GM19328 (cell line): ENCODE measurements around the gene SPTBN2.
"Not testable (repeated sequence)": the region's sequence is repeated elsewhere in the genome, so short reads cannot be mapped to it uniquely, and the experiment has no call there.

Source experiments
- ATAC-seq: cut with Tn5 transposase; IDR thresholded peaks from one replicate; pipeline ENCODE4 v1.9.1; 2021; ENCODE audit warnings: mild to moderate bottlenecking, moderate library complexity; ENCODE audit not compliant: unreplicated experiment

The SPTBN2 gene

GRCh38 chr11:66725114-66725513 is 3.9 kb downstream of the SPTBN2 start:
- no peak for ATAC-seq

GRCh38 chr11:66724167-66724566 is 4.8 kb downstream of the SPTBN2 start:
- not testable (repeated sequence) for ATAC-seq

- ATAC-seq, result no peak
These were observed 5.3 kb downstream of the SPTBN2 start for GRCh38 chr11:66723693-66724092.

DNA sequence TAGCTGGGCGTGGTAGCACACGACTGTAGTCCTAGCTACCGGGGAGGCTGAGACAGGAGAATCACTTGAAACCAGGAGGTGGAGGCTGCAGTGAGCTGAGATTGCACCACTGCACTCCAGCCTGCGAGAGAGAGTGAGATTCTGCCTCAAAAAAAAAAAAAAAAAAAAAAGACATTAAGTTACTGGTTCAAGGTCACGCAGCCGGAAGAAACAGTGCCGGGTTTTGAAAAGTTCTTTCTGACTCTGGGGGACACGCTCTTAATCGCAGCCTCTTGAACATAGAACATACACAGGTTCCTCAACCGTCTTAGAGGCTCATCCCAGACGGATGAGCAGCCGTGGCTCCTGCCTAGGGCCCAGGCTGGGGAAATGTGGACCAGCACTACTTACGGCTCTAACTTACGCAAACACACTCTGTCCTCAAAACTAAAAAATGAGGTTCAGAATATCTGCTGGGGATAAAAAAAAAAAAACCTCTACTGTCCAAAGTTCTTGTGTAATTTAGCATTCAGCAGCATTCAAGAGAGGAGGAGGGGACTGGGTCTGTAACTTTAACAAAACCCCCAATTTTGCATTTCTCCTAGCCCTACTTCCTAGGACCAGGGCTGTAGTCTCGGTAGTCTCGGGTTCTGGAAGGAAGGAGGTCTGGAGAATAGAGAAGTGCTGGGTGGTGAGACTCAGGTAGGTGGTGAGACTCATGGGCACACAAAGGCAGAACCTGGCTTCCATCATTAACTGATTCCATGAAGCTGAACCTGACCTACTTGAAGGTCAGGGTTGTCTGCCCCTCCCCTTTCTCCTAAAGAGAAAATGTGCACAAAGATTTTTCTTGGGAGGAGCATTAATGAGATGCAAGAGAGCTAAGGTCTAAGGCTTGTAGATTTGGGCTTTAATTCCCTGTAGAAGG is 6.0 kb downstream of the SPTBN2 start:
- ATAC-seq, result no peak

- no peak for ATAC-seq
These were observed 7.1 kb downstream of the SPTBN2 start for GRCh38 chr11:66721939-66722338.

DNA sequence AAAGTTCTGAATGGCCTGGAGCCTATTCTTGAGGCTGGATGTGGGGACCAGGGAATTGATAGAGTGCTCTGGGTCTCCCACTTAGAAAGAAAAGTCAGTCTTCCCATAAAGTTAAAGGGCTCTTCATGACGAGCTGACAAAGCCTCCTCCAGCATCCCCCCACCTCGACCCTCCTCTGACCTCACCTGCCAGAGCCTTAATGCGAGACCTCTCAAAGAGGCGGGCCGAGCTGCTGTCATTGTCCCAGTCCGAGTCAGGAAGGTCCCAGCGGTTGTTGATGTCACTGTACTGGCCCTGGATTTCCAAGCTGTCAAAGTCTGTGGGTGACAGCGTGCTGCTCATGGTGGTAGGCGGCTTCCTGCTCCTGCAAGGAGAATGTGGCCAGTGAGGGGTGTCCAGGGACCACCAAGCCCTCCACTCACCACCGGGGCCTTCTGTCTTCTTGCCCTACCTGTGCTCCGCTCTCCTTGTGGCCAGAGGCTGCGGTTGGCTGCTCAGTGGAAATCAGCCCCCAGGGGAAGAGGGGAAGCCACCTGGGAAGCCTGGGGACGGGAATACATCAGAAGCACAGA is 8.0 kb downstream of the SPTBN2 start:
- ATAC-seq, result no peak

DNA sequence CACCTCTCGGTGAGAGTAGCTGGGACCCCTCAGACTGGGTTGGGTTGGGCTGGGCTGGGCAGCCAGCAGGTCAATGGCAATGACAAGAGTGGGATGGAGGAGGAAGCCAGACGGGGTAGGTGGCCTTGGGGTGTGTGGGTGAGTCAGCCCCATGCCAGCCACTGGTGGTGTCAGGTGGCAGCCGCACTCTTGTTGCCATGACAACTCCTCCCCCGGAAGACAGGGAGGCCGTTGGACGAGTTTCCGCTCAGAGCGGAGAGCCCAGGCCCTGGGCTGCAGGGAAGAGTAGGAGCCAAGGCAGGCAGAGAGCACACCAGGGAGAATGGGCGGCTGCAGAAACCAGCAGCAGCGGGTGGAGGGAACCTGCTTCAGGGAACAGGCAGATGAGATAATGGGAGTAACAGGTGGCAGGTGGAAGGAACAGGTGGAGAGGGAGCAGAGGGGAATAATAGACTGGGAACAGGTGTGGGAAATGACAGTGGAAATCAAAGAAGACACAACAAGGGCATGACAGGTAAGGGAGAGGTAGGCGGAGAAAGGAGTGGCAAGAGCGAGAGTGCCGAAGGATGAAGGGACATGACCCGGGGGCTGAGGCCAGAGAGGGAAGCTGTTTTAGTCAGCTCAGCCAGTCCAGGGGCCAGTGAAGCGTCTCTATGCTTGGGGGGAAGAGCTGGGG is 8.7 kb downstream of the SPTBN2 start:
- ATAC-seq, result no peak

DNA sequence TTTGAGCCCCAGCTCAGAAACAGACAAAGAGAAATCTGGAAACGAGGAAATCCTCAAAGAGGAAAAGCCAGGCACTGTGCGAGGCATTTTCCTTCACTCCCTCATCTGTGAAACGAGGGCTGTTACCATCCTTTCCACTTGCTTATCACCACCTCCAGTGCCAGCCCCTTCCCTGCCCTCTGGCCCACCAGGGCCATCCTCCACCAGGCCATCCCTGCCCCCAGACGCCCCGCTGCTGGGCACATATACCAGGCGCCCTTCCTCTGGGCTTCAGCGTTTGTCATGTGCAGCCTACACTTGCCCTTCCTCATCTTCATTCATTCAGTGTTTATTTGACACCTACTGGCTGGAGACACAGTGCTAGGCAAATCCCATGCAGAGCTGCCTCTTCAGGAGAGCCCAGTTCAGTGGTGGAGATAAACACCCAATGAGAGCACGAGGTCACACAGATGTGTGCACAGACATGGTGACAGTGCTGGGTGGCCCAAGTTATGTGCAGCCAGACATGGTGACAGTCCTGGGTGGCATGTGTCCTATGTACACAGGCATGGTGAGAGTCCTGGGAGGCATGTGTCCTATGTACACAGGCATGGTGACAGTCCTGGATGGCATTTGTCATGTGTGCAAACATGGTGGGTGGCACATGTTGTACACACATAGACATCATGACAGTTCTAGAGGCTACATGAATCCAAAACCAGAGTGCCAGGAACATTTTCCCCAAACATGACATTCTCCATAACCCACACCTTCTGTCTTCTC is 9.7 kb downstream of the SPTBN2 start:
- no peak for ATAC-seq

DNA sequence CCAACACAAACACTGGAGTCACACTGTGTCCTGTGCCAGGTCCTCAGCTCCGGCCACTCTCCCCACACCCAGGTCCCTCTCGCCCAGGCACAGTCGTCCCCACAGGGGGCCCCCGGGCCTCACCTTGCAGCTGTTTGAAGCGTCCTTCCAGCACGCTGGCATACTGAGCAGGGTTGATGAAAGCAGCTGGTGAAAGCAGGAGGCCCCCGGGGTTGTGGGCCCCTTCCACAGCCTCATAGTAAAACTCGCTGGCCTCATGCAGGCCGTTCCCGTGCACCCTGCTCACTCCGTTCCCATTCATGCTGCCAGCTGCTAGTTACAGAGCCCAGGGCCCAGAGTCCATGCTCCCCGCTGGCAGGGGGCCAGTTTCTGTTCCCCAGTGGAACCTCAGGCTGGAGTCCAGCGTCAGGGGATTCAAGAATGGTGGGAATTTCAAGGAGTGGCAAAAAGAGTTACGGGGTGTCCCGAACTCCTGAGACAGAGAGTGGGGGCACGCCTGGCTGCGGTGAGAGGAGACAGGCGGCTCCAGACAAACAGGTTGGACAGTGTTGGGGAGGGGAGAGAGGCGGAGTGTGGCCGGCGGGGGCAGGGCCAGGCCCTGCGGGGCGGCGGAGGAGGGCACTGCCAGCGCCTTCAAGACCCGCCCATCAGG is 10.6 kb downstream of the SPTBN2 start:
- no peak for ATAC-seq

GRCh38 chr11:66717925-66718319 is 11.1 kb downstream of the SPTBN2 start:
- no peak for ATAC-seq

- no peak for ATAC-seq
These were observed 12.0 kb downstream of the SPTBN2 start for GRCh38 chr11:66716996-66717395.

GRCh38 chr11:66715346-66716085 is 13.5 kb downstream of the SPTBN2 start:
- ATAC-seq, result no peak

DNA sequence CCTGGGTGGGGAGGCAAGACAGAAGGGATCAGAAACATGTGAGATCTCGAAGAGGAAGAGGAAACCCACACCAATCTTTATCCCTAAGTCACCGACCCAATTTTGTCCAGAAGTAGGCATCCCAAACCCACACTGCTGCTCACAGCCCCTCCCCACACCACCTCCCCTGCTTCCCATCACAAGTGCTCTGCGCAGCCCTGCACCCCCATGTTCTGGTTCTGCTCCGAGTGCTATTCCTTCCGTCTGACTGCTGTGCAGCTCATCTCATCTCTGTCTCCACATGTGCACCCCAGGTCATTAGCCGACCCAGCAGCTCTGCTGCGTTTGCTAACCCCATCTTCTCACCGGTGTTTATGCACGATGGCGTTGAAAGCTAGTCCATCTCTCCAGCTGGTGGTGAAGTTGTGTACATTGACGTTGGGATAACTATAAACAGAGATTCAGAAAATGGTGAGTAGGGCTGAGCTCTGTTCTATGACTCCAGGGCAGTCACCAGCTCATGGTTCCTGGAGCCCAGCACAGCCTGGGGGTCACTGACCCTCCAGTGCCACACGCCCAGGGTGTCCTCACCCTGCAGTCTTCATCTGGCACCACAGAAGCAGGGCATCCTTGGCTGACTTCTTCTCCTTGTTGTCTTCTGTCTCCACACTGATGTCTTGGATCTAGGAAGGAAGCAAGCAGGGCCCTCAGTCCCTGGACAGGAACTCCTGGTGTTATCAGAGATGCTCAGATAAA is 15.1 kb downstream of the SPTBN2 start:
- ATAC-seq, result no peak

DNA sequence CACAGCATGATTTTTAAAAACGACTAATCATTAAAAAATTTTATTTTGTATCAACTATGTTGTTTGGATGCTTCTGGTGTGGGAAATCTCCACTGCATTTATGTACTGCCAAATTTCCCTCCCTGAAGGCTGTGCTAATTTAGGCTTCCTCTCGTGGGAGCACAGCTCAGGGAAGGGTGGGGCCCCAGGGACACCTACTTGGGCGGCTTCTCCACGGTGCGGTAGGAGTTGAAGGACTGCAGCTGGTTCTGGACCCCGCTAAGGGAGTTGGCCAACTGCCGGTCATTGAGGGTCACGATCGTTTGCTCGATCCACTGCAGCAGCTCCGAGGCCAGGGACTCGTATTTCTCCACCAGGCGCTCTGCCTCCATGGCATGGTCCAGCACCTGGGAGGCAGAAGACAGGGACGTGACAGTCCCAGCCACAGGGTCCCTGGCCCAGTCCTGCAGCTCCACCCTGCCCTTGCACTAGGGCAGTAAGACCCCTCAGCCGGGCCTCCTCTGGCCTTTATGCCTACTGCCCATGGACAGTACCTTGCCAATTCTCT is 18.6 kb downstream of the SPTBN2 start:
- no peak for ATAC-seq

DNA sequence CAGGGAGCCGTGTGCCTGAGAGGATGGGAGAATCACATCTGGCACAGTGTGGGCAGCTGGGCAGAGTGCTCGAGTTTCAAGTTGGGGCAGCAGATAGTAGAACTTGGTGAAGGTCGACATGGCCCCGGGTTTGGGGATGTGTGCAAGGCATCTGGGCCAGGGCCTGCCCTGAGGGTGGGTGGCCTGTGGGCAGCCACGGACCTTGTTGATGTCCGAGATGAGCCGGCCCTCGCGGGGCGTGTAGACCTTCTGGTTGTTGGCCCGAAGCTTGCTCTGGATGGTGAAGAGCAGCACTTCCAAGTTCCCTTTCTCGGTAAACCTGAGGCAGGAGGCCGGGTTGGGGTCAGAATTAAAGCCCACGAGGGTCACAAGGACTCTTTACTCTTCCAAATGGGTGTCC is 20.3 kb downstream of the SPTBN2 start:
- no peak for ATAC-seq

- no peak for ATAC-seq
These were observed 20.9 kb downstream of the SPTBN2 start for GRCh38 chr11:66708094-66708493.

DNA sequence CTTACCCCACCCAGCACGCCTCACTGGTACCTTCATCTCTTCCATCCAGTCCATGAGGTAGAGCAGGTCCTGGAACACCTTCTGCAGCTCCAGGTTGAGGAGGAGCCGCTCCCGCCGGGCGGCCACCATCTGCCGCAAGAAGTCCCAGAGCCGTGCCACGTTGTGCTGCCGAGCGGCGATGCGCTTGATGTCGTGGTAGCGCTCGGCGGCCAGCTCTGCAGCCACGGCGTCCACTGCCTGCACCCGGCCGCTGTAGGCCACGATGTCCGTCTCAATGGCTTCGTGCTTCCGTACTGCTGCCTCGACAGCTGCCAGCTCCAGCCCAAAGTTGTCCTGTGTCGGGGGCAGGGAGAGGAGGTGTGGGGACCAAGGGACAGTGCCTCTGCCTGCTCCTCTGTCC is 21.5 kb downstream of the SPTBN2 start:
- ATAC-seq, result no peak

DNA sequence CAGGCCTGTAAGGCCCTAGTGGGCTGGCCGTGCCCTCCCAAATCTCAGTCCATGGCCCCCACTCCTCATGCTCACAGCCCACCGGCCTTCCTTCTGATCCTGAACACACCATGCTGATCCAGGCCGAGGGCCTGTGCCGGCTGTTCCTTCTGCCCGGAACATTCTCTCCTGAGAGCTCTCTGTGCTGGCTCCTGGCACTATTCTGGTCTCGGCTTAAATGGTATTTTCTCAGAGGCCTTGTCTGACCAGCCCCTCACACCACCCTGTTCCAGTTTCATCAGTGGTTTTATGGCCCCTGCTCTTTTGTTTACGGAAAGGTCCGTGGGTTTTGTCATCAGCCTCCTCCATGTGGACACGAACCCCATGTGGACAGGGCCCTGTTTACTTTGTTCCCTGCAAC is 22.0 kb downstream of the SPTBN2 start:
- ATAC-seq, result no peak
